DMS 273 (cell line): Measurements from ENCODE around the gene SYAP1.
"Not testable (repeated sequence)": the region's sequence is repeated elsewhere in the genome, so short reads cannot be mapped to it uniquely, and the experiment has no call there.

Experiments
- DNase-seq: peaks from one replicate; lab custom pipeline; 2025; ENCODE audit not compliant: unreplicated experiment; lab: John Stamatoyannopoulos, UW

The SYAP1 gene

GRCh38 chrX:16722481-16722880 is 3.1 kb downstream of the SYAP1 start:
- no peak for DNase-seq

DNA sequence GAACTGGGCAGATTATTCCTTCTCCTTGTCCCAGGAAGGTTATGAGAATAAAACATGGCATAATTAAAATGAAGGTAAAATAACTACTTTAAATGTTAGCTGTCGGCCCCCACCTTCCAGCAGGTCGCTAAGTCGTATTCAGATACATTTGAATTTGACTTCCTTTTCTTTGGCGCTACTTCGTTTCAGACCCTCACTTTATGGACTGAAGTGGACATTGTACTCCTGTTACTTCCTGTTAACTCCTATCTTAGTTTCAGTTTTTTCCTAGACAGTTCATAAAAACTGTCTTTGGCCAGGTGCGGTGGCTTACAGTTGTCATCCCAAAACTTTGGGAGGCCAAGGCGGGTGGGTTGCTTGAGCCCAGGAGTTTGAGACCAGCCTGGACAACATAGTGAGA is 5.7 kb downstream of the SYAP1 start:
- DNase-seq, result no peak

DNA sequence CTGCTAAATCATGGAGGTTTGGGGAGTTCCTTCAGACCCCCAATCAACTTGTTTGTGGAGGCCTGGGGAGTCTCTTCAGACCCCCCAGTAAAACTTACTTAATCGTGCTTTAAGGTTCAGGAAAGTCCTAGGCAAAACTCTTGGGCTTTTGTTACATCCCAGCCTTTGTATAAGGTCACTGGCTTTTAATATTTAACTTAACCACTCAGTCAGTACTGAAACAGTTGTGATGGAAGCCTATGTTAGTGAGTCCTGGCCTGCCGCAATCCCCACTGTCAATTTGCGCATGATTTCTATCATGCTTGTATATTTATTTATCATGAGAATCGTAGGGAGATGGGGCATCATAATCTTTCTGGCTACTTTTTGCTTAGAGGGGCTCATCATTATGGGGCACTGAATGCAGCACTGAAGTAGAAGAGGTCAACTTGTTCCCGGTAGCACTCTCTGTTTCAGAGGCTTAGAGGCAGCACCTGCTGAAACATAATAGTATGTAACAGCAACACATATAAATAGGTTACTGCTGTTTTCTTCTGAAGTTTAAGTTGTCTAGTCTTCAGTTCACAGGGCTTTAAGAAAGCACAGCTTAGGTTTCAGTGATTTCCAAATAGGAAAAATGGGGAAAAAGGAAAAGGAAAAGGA is 7.1 kb downstream of the SYAP1 start:
- DNase-seq, result not testable (repeated sequence)

DNA sequence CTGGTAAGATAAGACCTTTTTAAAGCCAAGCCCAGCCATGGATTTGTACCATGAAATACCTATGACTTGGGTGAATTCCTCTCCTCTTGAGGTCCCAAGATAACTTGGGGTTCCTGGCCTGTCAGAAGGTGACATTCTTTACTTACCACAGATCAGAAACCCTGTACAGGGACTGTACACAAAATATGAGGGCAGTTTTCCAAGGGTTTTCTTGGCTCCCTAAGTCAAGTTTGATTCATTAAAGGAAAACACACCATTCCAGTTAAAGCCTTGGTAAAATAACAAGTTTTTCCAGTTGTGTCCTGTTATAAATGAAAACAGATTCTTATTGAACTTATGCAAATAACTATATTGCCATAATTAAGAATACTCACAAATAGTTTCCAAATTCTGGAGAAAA is 8.2 kb downstream of the SYAP1 start:
- DNase-seq, result no peak

- no peak for DNase-seq
Measured at GRCh38 chrX:16730450-16730849, 11.0 kb downstream of the SYAP1 start.

DNA sequence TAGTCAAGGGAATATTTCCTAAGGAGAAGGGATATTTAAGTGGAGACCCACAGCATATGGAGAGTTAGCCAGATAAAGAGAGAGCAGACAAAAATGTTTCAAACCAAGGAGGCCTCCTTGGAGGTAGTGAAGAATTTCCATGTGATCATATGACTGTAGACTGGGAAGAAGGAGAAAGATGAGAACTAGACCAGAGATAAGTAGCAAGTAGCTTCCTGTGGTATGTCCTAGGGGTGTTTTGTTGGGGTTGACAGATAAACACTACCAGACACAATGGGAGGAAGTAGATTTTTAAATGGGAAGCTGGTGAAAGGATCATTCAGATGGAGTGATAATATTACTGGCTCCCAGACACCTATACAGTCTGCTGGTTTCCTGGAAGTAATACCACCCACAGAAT is 13.6 kb downstream of the SYAP1 start:
- no peak for DNase-seq

GRCh38 chrX:16737024-16737423 is 17.6 kb downstream of the SYAP1 start:
- DNase-seq, result no peak

GRCh38 chrX:16739574-16739973 is 20.2 kb downstream of the SYAP1 start:
- DNase-seq, result no peak

DNA sequence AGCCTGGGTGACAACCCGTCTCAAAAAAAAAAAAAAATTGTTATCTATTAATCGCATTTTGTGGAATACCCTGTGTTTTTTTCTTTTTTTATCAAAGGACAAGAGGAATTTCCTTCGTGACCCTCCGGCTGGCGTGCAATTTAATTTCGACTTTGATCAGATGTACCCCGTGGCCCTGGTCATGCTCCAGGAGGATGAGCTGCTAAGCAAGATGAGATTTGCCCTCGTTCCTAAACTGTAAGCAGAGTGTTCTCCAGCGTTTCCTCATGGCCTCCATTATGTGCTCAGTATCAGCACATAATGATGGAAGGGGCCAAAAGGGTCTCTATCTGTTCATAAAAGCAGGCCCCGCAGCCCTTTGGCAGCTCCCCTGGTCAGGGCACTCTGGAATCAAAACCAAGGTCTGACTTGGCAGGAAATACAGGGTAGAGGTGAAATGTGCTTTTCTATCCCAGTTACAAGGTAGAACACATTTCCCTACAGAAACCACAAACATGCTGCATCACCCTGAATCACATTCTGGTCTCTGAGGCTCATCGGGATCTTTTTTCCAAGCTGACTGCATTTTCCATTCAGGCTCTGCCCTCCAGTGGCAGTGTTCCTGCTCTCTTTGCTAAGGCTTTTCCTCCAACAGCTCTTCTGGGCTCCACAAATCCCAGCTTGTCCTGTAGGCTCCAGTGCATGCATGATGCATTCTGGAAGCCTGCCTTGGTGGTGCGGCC is 24.4 kb downstream of the SYAP1 start:
- peak; percentile 13 for DNase-seq

GRCh38 chrX:16745102-16745501 is 25.7 kb downstream of the SYAP1 start:
- DNase-seq, result no peak

- DNase-seq, result no peak
Measured at GRCh38 chrX:16745659-16746058, 26.2 kb downstream of the SYAP1 start.

- no peak for DNase-seq
Measured at GRCh38 chrX:16748425-16748824, 29.0 kb downstream of the SYAP1 start.

GRCh38 chrX:16750136-16750535 is 30.7 kb downstream of the SYAP1 start:
- DNase-seq, result no peak

DNA sequence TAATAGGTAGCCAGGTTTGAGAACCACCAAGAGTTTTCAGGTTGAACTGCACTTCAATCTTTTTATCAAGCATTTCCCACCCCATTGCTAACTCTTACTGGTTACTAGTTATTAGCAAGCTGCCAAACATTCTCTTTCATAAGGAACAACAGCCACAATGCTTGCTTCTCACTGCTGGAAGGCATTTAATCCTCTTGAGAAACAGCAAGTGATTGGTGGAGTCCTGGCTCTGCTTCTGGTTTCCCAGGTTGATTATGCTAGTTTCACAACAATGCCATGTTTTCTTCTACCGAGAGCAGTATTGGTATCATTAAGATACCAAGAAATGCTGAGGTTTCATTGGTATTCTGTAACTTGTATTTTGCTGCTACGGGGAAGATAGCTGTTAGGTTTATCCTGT is 34.6 kb downstream of the SYAP1 start:
- no peak for DNase-seq

GRCh38 chrX:16756724-16757123 is 37.3 kb downstream of the SYAP1 start:
- no peak for DNase-seq

DNA sequence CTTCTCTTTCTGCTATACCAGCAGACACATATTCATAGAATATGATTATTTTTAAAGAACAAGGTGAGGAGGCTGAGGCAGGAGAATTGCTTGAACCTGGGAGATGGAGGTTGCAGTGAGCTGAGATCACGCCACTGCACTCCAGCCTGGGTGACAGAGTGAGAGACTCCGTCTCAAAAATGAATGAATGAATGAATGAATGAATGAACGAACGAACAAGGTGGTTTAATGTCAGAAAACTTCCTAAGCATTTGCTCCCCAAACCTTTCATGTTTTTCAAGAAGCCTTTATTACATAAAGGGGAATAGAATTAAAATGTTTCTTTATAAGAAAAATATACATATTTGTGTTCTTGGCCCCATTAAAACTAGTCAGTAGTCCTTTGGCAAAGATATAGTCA is 42.1 kb downstream of the SYAP1 start:
- not testable (repeated sequence) for DNase-seq

GRCh38 chrX:16762579-16762978 is 43.2 kb downstream of the SYAP1 start:
- DNase-seq, result no peak

DNA sequence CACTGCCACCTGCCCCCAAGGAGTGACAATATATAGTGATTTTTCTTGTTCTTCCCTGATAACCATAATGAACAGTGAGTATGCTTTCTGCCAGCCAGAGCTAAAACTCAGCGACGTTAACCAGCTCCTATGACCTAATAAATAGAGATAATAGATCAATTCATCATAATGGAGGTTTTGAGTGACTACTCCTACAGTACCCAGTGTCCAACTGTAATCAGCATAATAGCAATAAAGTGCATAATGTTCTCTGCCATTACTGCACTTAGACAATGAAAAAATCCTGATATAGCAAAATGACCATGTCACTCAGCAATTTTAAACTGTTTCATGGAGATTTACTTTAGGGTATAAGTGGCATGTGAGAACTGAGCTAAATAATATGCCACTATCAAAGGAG is 46.2 kb downstream of the SYAP1 start:
- no peak for DNase-seq

GRCh38 chrX:16770970-16771482 is 51.6 kb downstream of the SYAP1 start:
- DNase-seq, result no peak

DNA sequence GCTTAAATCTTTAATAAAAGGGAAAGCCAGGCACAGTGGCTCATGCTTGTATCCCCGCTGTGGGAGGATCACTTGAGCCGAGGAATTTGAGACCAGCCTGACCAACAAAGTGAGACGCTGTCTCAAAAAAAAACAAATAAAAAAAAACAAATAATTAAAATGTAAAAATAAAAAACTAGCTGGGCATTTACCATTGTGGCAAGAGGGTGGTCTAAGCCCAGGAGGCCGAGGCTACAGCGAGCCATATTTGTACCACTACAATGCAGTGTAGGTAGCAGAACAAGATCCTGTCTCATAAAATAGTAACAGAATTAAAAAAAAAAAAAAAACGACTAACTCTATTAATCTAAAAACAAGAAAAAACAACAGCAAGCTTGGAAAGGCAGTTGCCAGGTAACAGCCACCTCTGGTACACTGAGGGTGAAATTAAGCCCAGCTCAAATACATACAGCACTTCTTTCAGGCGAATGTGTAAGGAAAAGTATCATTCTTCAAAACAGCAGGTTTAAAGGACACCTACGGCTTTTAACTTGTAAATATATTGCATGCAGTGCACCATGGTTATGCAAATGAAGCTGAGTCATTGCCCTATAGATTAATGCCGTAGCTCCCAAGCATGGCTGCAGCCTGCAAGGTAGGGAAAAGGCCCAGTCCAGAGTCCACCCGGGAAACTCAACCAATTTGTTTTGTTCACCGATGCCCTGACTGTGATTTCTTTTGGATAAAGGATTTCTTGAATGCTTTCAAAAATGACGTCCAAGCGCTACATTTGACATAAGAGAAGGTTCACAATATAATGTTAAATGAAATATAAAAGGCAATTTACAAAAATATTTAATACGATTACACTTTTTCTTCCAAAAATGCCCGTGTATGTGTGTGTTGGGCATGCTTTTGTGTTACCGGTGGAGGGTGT is 52.3 kb downstream of the SYAP1 start:
- peak; percentile 89 for DNase-seq

GRCh38 chrX:16772460-16772859 is 53.0 kb downstream of the SYAP1 start:
- peak; percentile 36 for DNase-seq

- no peak for DNase-seq
Measured at GRCh38 chrX:16774746-16775145, 55.3 kb downstream of the SYAP1 start.
